AG04449 (cell line): Measurements from ENCODE around the gene COPS2.
A peak's percentile ranks its signal among the peaks of the same experiment; 100 is the strongest.

Source experiments
- CTCF ChIA-PET: fragments of 350-600 bp; formaldehyde crosslinking; extraction: SDS; loops from one replicate; lab custom pipeline; 2021; ENCODE audit warnings: antibody characterized with exemption; lab: Yijun Ruan, JAX
- POLR2A ChIA-PET: fragments of 400-600, 350-600 bp; formaldehyde crosslinking; extraction: SDS; loops from one replicate; lab custom pipeline; 2020; ENCODE audit warnings: antibody characterized with exemption, inconsistent platforms; lab: Yijun Ruan, JAX
- DNase-seq: peaks from one replicate; pipeline ENCODE4 v3.0.0-alpha.2; 2010; ENCODE audit warnings: low read depth, low spot score
- H3K4me3 ChIP-seq: 2 replicates; pipeline ENCODE4 v1.5.1; 2011; ENCODE audit warnings: low read depth, mild to moderate bottlenecking, control low read depth, low read length
- CTCF ChIP-seq: IDR thresholded peaks from one replicate; pipeline ENCODE4 v1.5.1; 2011; ENCODE audit warnings: mild to moderate bottlenecking, moderate library complexity, low read length, control low read depth, inconsistent platforms; ENCODE audit not compliant: insufficient read depth; ENCODE audit errors: missing control alignments

Gene COPS2

GRCh38 chr15:49168016-49168415 is 12.6 kb upstream of the COPS2 start:
- ChIA-PET CTCF (no interaction called here), POLR2A (no interaction called here)
- DNase-seq: no peak
- no peak overlapping the region for H3K4me3 ChIP-seq
- TF ChIP-seq CTCF: no peak

GRCh38 chr15:49164865-49165264 is 9.5 kb upstream of the COPS2 start:
- POLR2A ChIA-PET: no interaction called here

GRCh38 chr15:49163678-49164077 is 8.3 kb upstream of the COPS2 start:
- TF ChIP-seq CTCF: no peak
- no peak for DNase-seq
- H3K4me3 ChIP-seq: no peak overlapping the region
- ChIA-PET CTCF (no interaction called here), POLR2A (no interaction called here)

More at GRCh38 chr15:49164865-49165264, 9.5 kb upstream of the COPS2 start:
- CTCF ChIA-PET: no interaction called here
- no peak for TF ChIP-seq CTCF
- H3K4me3 ChIP-seq: no peak overlapping the region
- no peak for DNase-seq

GRCh38 chr15:49155834-49156627 is 632 bp upstream of the COPS2 start:
- ChIA-PET POLR2A (interaction anchor here (0.6 to 1.1 kb wide), 4 partner anchors 14 to 1399 kb away, joined by 3 to 11 read pairs (median 4); partner anchors contain the start of gene GALK2), CTCF (interaction anchor here (1.1 to 3.2 kb wide), 6 partner anchors 10 to 294 kb away, joined by 3 to 28 read pairs (median 4); partner anchors contain the start of gene FGF7)
- DNase-seq: no peak
- H3K4me3 ChIP-seq: peak overlapping the region; percentile 76
- no peak for TF ChIP-seq CTCF

- DNase-seq: no peak
- ChIA-PET POLR2A (no interaction called here), CTCF (interaction anchor here (0.8 to 3.2 kb wide), 3 partner anchors 9 to 293 kb away, joined by 3 to 28 read pairs (median 4); partner anchors contain the start of gene FGF7)
- TF ChIP-seq CTCF: no peak
- peak overlapping the region; percentile 76 for H3K4me3 ChIP-seq
Measured at GRCh38 chr15:49154799-49155109, 645 bp downstream of the COPS2 start.

- no peak for DNase-seq
- ChIA-PET POLR2A (no interaction called here), CTCF (interaction anchor here (0.8 to 3.2 kb wide), 3 partner anchors 9 to 292 kb away, joined by 3 to 28 read pairs (median 4); partner anchors contain the start of gene FGF7)
- TF ChIP-seq CTCF: no peak
- peak overlapping the region; percentile 76 for H3K4me3 ChIP-seq
Measured at GRCh38 chr15:49154359-49154758, 1.0 kb downstream of the COPS2 start.
